ENCODE data around the gene PRDM13.
"Not testable (repeated sequence)": the region's sequence is repeated elsewhere in the genome, so short reads cannot be mapped to it uniquely, and the experiment has no call there.

Gene PRDM13

DNA sequence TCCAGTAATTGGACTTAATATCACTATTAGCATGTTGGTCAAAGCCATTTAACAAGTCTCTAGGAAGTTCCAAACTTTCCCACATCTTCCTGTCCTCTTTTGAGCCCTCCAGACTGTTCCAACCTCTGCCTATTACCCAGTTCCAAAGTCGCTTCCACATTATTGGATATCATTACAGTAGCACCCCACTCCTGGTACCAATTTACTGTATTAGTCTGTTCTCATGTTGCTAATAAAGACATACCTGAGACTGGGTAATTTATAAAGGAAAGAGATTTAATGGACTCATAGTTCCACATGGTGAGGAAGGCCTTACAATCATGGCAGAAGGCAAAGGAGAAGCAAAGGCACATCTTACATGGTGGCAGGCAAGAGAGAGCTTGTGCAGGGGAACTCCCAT lies 31.7 kb downstream of the PRDM13 start:
- DNase-seq = not testable (repeated sequence)

DNA sequence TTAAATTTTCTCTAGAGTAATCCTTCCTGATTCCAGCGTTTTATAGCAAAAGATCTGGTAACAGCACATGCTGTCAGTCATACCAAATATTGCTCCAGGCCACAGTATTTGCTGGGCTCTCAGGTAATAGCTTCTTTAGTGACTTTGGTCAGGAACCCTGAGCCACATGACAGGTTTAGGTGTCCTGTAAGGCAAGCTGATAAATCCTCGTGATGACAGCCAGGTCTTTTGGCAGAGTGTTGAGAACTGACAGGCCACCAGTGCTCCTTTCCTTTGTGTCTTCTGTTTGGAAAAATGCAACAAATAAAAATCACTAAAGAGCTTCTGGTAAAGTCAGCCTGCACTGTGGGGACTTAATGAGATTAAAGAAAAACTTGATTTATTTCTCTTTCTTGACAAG lies 34.6 kb downstream of the PRDM13 start:
- DNase-seq = no peak

DNA sequence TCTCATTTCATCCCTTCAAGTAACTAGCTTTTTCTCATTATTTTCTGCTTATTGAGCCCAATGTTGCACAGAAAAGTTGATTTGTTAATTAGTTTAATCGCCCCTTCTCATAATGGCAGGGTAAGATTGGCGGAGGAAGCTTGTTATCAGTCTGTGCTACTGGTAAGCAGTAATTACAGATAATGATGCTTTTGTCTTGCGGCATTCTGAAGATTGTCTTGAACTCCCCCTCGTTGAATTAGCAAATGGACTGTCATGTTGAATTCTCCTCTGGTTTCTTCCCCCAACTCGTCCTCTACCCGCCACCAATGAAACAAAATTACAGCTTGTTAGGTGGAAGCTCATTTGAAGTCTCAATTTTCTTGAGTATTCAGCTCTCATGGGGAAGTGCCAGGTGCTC lies 39.4 kb downstream of the PRDM13 start:
- DNase-seq = no peak

DNA sequence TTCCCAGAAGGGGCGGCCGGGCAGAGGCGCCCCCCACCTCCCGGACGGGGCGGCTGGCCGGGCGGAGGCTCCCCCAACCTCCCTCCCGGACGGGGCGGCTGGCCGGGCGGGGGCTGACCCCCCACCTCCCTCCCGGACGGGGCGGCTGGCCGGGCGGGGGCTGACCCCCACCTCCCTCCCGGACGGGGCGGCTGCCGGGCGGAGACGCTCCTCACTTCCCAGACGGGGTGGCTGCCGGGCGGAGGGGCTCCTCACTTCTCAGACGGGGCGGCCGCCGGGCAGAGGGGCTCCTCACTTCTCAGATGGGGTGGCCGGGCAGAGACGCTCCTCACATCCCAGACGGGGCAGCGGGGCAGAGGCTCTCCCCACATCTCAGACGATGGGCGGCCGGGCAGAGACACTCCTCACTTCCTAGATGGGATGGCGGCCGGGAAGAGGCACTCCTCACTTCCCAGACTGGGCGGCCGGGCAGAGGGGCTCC lies 43.5 kb downstream of the PRDM13 start:
- DNase-seq = not testable (repeated sequence)

DNA sequence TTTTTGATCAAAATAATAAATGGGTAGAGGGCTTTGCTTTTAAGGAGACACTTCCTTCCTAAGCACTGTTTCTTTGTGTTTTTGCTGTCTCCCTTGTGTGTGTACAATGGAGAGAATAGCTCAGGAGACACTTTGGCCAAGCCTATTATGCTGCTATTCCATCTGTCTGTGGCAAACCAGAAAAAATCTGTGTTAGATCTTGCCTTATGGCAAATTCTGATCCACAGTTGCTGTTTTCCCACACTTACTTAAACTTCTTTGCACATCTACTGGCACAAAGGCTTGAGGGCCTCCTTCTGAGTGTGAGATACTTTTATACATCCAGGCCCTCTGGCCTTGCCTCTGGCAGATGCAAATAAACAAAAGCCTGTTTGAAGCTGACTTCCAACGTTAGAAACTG lies 53.6 kb downstream of the PRDM13 start:
- DNase-seq = no peak

DNA sequence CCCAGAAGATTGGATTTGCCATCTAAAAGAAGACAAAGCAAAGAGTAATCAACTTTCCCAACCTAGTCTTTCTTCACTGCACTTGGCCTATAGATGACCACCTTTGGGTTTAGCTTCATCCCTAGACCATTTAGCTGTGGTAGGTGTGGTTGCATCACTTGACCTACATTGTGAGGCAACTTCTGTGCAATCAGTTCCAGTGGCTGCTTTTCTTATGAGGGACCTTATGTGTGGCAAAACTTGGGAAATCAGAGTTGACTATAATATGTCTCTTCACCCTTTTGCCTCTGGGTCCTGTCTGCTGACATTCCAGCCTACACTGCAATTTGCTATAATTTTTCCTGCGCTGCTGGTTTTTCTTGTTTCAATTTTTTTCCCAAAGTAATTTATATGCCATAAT lies 55.2 kb downstream of the PRDM13 start:
- DNase-seq = no peak

DNA sequence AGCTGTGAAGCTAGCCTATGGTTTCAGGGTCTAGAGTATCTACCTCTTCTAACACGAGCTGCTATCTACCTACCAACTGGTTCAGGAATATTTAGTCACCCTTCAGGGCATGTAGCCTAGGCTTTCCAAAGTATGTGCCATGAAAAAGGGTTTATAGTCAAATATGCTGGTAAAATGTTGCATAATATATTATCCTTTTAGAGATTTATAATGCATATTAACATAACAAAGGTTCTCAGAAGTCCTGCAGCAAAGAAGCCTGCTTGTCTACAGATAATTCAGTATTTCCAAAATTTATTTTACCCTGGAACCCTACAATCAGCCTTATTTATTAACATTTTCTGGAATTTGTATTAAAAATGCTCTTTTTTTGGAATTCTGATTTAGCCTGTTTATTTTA lies 56.0 kb downstream of the PRDM13 start:
- DNase-seq = no peak

Data from activated T-cell treated with anti-CD3 and anti-CD28 coated beads, Interleukin-2, amount 50 U/mL, for 48 hours (primary cell).